ENCODE measurements around the gene DCTN4. TPM values are rescaled to one million over a fixed set of nuclear protein-coding genes. Genes with fewer than 3 reads are reported as not detected.

Gene DCTN4
- total RNA-seq, 1 donor: 66.2 TPM

GRCh38 chr5:150780816-150781221, 22.0 kb upstream of the DCTN4 start:
- no peaks in the 10 kb centered on the region for H3K9me3 ChIP-seq (ENCODE audit: low read depth, low read length)
- peak overlapping the region; percentile 86 for H3K4me3 ChIP-seq (ENCODE audit: insufficient read depth, low read length)
- peak overlapping the region; percentile 87 for H3K27ac ChIP-seq (ENCODE audit: low read depth, low read length)

GRCh38 chr5:150780187-150780692, 21.4 kb upstream of the DCTN4 start:
- no peak overlapping the region for H2AFZ ChIP-seq (ENCODE audit: low read length)
- H4K20me1 ChIP-seq (ENCODE audit: insufficient read depth, low read length): no peaks in the 10 kb centered on the region
- peaks cover 64% of the 10 kb centered on the region for H3K79me2 ChIP-seq (ENCODE audit: insufficient read depth, low read length)
- H3K27ac ChIP-seq (ENCODE audit: low read depth, low read length): peak overlapping the region; percentile 87
- TF ChIP-seq, protein P1, sequence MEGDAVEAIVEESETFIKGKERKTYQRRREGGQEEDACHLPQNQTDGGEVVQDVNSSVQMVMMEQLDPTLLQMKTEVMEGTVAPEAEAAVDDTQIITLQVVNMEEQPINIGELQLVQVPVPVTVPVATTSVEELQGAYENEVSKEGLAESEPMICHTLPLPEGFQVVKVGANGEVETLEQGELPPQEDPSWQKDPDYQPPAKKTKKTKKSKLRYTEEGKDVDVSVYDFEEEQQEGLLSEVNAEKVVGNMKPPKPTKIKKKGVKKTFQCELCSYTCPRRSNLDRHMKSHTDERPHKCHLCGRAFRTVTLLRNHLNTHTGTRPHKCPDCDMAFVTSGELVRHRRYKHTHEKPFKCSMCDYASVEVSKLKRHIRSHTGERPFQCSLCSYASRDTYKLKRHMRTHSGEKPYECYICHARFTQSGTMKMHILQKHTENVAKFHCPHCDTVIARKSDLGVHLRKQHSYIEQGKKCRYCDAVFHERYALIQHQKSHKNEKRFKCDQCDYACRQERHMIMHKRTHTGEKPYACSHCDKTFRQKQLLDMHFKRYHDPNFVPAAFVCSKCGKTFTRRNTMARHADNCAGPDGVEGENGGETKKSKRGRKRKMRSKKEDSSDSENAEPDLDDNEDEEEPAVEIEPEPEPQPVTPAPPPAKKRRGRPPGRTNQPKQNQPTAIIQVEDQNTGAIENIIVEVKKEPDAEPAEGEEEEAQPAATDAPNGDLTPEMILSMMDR (IDR thresholded peaks at IDR 0.05; ENCODE audit: extremely low read depth, low read depth, low read length): no peak
- peak overlapping the region; percentile 93 for H3K4me2 ChIP-seq (ENCODE audit: insufficient read depth, low read length)
- DNase-seq (ENCODE audit: insufficient read length, low spot score, missing footprints): no peak
- no peaks in the 10 kb centered on the region for H3K27me3 ChIP-seq (ENCODE audit: insufficient read depth, low read length)
- peak overlapping the region; percentile 86 for H3K4me3 ChIP-seq (ENCODE audit: insufficient read depth, low read length)
- H3K9me3 ChIP-seq (ENCODE audit: low read depth, low read length): no peaks in the 10 kb centered on the region
- H3K4me1 ChIP-seq (ENCODE audit: insufficient read depth, low read length): peaks cover 65% of the 10 kb centered on the region
- H3K36me3 ChIP-seq (ENCODE audit: insufficient read depth, low read length): peaks cover 5% of the 10 kb centered on the region

More at GRCh38 chr5:150780816-150781221, 22.0 kb upstream of the DCTN4 start:
- Histone ChIP-seq H3K4me1 (ENCODE audit: insufficient read depth, low read length) (peaks cover 65% of the 10 kb centered on the region), H2AFZ (ENCODE audit: low read length) (no peak overlapping the region), H3K36me3 (ENCODE audit: insufficient read depth, low read length) (peaks cover 10% of the 10 kb centered on the region), H4K20me1 (ENCODE audit: insufficient read depth, low read length) (no peaks in the 10 kb centered on the region), H3K4me2 (ENCODE audit: insufficient read depth, low read length) (peak overlapping the region; percentile 93), H3K79me2 (ENCODE audit: insufficient read depth, low read length) (peaks cover 70% of the 10 kb centered on the region), H3K27me3 (ENCODE audit: insufficient read depth, low read length) (no peaks in the 10 kb centered on the region)
- no peak for DNase-seq (ENCODE audit: insufficient read length, low spot score, missing footprints)
- TF ChIP-seq, protein P1 (IDR thresholded peaks at IDR 0.05; ENCODE audit: extremely low read depth, low read depth, low read length): no peak

DNA sequence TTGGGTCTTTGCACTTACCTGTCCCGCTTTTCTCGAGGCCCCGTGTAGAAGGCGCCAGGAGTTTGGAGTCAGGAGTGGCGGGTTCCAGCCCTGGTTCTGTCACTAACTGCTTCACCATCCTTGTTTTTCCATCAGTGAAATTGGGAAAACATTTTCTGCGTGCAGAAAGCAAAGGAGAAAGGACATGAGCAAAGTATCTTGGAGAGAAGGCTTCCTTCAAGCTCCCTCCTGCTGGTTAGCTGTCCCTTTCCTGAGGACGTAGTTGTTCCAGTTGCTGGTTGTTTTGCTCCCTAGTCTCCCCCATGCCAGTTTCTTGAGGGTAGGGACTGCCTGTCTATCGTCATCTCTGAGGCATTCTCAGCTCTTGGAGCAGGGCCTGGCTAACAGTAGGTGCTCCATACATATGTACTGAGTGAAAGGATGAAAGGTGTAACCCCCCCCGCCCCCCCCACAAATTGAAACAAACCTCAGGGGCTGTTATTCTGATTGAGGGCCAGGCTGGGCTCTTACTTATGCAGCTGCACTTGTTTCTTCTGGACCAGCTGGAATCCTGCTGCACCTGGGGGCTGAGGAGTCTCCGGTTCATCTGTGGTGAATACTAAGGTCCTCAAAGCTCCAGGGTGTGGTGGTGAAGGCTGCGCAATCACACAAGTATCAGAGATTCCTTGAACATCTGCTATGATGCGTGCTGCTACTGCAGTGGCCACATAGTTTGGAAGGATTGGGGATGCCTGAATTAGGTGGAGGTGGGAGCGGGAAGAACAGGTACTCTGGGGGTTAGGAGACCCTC, 20.8 kb upstream of the DCTN4 start:
- Histone ChIP-seq H3K36me3 (ENCODE audit: insufficient read depth, low read length) (peaks cover 1% of the 10 kb centered on the region), H3K4me1 (ENCODE audit: insufficient read depth, low read length) (peaks cover 63% of the 10 kb centered on the region), H3K27ac (ENCODE audit: low read depth, low read length) (peak overlapping the region; percentile 87), H3K4me3 (ENCODE audit: insufficient read depth, low read length) (peak overlapping the region; percentile 86), H3K4me2 (ENCODE audit: insufficient read depth, low read length) (peak overlapping the region; percentile 93), H3K79me2 (ENCODE audit: insufficient read depth, low read length) (peaks cover 58% of the 10 kb centered on the region), H3K9me3 (ENCODE audit: low read depth, low read length) (no peaks in the 10 kb centered on the region), H4K20me1 (ENCODE audit: insufficient read depth, low read length) (no peaks in the 10 kb centered on the region), H2AFZ (ENCODE audit: low read length) (no peak overlapping the region), H3K27me3 (ENCODE audit: insufficient read depth, low read length) (no peaks in the 10 kb centered on the region)
- DNase-seq (ENCODE audit: insufficient read length, low spot score, missing footprints): no peak
- TF ChIP-seq, protein P1 (IDR thresholded peaks at IDR 0.05; ENCODE audit: extremely low read depth, low read depth, low read length): peak; percentile 8

All from osteoblast (primary cell).